LNCaP clone FGC (cell line): ENCODE data around the gene EFNB1.

Experiments used
- DNase-seq: peaks from one replicate; pipeline ENCODE4 v3.0.0-alpha.2; 2011; ENCODE audit warnings: low read depth
- H3K4me3 ChIP-seq: 2 replicates; pipeline ENCODE4 v1.5.1; 2011; ENCODE audit warnings: mild to moderate bottlenecking, low read depth, low read length, control low read depth
- CTCF ChIP-seq: IDR thresholded peaks from 2 replicates; pipeline ENCODE4 v1.5.1; 2012; ENCODE audit warnings: mild to moderate bottlenecking; ENCODE audit not compliant: control insufficient read depth, insufficient read depth; ENCODE audit errors: extremely low read depth

The EFNB1 gene

GRCh38 chrX:68881911-68882310 is 53.1 kb downstream of the EFNB1 start:
- no peak for DNase-seq
- no peak overlapping the region for H3K4me3 ChIP-seq
- TF ChIP-seq CTCF = no peak

GRCh38 chrX:68883800-68884199 is 55.0 kb downstream of the EFNB1 start:
- no peak overlapping the region for H3K4me3 ChIP-seq
- no peak for TF ChIP-seq CTCF
- DNase-seq = no peak

GRCh38 chrX:68889249-68889648 is 60.4 kb downstream of the EFNB1 start:
- TF ChIP-seq CTCF = no peak
- no peak for DNase-seq
- no peak overlapping the region for H3K4me3 ChIP-seq
